Measurements from ENCODE around the gene DCT. TPM values are rescaled to one million over a fixed set of nuclear protein-coding genes. Genes with fewer than 3 reads are reported as not detected.

The DCT gene
- total and polyA plus RNA-seq, 2 donors (not counting 3 experiments of a cell fraction or from before 2014, with no cell fraction given) = not detected

DNA sequence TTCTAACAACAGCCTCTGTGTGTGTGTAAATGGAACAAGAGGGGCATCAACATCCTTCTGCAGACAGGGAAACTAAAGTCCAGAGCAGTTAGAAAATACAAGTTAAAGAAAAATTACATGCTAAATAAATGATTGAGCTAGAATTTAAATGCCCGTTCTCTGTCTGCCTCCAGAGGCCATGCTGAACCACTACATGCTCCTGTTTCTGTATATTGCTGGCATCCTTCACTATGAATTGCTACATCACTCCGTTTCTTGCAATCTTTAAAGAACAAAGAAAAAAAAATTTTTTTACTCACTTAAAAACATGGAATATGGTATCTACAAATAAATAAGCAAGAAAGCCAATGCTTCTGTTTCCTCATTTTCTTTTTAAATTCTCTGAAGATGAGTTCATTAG lies 47.9 kb downstream of the DCT start:
- Histone ChIP-seq H3K9ac (replicated peaks; ENCODE audit: extremely low read depth, insufficient read depth, low read length) (no peak overlapping the region), H3K27ac (ENCODE audit: insufficient read depth, low read depth, low read length) (no peak overlapping the region), H3K4me3 (replicated peaks in 1 of 3; ENCODE audit: insufficient read depth in 1 of 3, low read depth in 1 of 3, low read length in 3 of 3) (no peak overlapping the region), H3K36me3 (ENCODE audit: control insufficient read depth in 2 of 2, extremely low read depth in 1 of 2, insufficient read depth in 2 of 2, low read length in 2 of 2) (no peaks in the 10 kb centered on the region), H3K9me1 (replicated peaks; ENCODE audit: control insufficient read depth, extremely low read depth, insufficient read depth, low read length) (no peaks in the 10 kb centered on the region), H3K4me1 (ENCODE audit: control insufficient read depth, extremely low read depth, insufficient read depth, low read length) (no peaks in the 10 kb centered on the region), H3K27me3 (ENCODE audit: control insufficient read depth in 2 of 2, insufficient read depth in 2 of 2, low read length in 2 of 2) (peaks cover 15 to 16% of the 10 kb centered on the region in 2 experiments), H3K9me3 (replicated peaks; ENCODE audit: control insufficient read depth, insufficient read depth, low read length) (no peaks in the 10 kb centered on the region), H3K4me2 (ENCODE audit: insufficient read depth, low read length) (no peak overlapping the region), H2AFZ (ENCODE audit: low read depth, low read length) (no peak overlapping the region), H3K79me2 (ENCODE audit: control insufficient read depth, insufficient read depth, low read length) (no peaks in the 10 kb centered on the region), H4K20me1 (replicated peaks; ENCODE audit: control insufficient read depth, extremely low read depth, insufficient read depth, low read length) (no peaks in the 10 kb centered on the region)
- dilution Hi-C loops (cut with MboI; ENCODE audit: extremely low pct_ligation_motif_present, low sequenced_read_pairs) (no loop called here), intact Hi-C loops (cut with micrococcal nuclease) (loop anchor here (10.0 kb wide), 2 partner anchors 723 to 1403 kb away; no protein-coding TSS in a partner anchor)
- ChIA-PET CTCF (interaction anchor here (12.2 kb wide), 1 partner anchor 187 kb away, joined by 415 read pairs; no protein-coding TSS in a partner anchor), POLR2A (no interaction called here)
- no TSS peak for BruUV-seq (replicated peaks)
- FAIRE-seq (no peak), DNase-seq (ENCODE audit: low read depth, low spot score) (no peak)
- TF ChIP-seq POLR2A (IDR thresholded peaks at IDR 0.05; ENCODE audit: low read depth, low read length) (no peak), POLR2AphosphoS5 (IDR thresholded peaks at IDR 0.05; ENCODE audit: insufficient read depth, low read depth, low read length) (no peak), EZH2 (IDR thresholded peaks at IDR 0.05; ENCODE audit: borderline replicate concordance, low read depth, low read length, severe bottlenecking) (no peak), MYC (IDR thresholded peaks at IDR 0.05; ENCODE audit: low read depth, low read length) (no peak), GATA2 (IDR thresholded peaks at IDR 0.05; ENCODE audit: insufficient read depth, insufficient read length, low read depth, low read length) (no peak), FOS (IDR thresholded peaks at IDR 0.05; ENCODE audit: borderline replicate concordance, insufficient read depth, low read length) (no peak), JUN (IDR thresholded peaks at IDR 0.05; ENCODE audit: borderline replicate concordance, insufficient read depth, insufficient read length, low read depth) (no peak)
- TF ChIP-seq, protein P1, sequence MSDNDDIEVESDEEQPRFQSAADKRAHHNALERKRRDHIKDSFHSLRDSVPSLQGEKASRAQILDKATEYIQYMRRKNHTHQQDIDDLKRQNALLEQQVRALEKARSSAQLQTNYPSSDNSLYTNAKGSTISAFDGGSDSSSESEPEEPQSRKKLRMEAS (IDR thresholded peaks at IDR 0.05; ENCODE audit: insufficient read depth, insufficient read length) = no peak
- TF ChIP-seq, protein P2, sequence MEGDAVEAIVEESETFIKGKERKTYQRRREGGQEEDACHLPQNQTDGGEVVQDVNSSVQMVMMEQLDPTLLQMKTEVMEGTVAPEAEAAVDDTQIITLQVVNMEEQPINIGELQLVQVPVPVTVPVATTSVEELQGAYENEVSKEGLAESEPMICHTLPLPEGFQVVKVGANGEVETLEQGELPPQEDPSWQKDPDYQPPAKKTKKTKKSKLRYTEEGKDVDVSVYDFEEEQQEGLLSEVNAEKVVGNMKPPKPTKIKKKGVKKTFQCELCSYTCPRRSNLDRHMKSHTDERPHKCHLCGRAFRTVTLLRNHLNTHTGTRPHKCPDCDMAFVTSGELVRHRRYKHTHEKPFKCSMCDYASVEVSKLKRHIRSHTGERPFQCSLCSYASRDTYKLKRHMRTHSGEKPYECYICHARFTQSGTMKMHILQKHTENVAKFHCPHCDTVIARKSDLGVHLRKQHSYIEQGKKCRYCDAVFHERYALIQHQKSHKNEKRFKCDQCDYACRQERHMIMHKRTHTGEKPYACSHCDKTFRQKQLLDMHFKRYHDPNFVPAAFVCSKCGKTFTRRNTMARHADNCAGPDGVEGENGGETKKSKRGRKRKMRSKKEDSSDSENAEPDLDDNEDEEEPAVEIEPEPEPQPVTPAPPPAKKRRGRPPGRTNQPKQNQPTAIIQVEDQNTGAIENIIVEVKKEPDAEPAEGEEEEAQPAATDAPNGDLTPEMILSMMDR (IDR thresholded peaks at IDR 0.05; ENCODE audit: extremely low read depth in 1 of 2, insufficient read depth in 1 of 2, low read depth in 1 of 2, low read length in 2 of 2) = no peak

Data from endothelial cell of umbilical vein (primary cell).